AG08395 (cell line): ENCODE results near the gene TLR6.
"Not testable (repeated sequence)": the region's sequence is repeated elsewhere in the genome, so short reads cannot be mapped to it uniquely, and the experiment has no call there.

ENCODE experiments used
- DNase-seq: peaks from one replicate; pipeline ENCODE4 v3.0.0; 2012; ENCODE audit warnings: mixed read lengths, low spot score

TLR6 gene

GRCh38 chr4:38820329-38821061, 36.1 kb downstream of the TLR6 start:
- DNase-seq, result no peak

DNA sequence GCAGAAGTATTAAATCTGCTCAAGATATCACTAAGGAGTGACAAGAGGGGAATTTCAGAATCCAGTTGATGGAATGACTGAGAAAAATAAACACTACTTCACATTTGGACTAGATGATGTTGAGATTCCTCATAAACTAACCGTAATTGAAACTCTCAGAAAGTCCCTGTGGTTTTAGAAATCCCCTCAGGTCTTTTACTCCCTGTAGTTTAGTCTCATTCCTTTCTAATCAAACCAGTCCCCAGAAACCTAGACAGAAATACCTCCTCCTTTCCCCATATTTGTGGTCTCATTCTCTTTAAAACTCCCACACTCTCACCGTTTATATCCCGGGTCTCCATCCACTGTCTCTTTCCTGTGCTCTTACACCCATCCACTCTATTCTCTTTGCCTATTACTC, 37.0 kb downstream of the TLR6 start:
- no peak for DNase-seq

- DNase-seq, result no peak
Observed at GRCh38 chr4:38818441-38818976, 38.1 kb downstream of the TLR6 start.

GRCh38 chr4:38815885-38816782, 40.5 kb downstream of the TLR6 start:
- DNase-seq, result no peak

GRCh38 chr4:38814386-38814785, 42.2 kb downstream of the TLR6 start:
- DNase-seq, result no peak

DNA sequence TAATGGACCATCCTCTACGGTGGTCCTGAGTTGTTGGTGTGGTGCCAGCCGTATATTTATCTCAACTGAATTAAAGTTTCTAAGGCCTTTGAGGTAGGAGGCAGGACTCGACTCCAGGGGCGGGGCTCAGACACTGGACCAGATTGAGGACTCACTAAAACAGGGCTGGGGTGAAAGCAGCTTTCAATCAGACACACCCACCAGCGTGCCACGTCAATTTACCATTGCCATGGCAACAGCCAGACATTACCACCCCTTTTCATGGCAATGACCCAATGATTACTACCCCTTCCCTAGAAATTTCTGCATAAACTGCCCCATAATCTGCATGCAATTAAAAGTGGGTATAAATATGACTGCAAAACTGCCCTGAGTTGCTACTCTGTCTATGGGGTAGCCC, 45.3 kb downstream of the TLR6 start:
- no peak for DNase-seq

DNA sequence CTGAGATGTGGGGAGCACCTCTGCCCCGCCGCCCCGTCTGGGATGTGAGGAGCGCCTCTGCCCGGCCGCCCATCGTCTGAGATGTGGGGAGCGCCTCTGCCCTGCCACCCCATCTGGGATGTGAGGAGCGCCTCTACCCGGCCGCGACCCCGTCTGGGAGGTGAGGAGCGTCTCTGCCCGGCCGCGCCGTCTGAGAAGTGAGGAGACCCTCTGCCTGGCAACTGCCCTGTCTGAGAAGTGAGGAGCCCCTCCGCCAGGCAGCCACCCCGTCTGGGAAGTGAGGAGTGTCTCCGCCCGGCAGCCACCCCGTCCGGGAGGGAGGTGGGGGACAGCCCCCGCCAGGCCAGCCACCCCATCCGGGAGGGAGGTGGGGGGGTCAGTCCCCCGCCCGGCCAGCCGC, 49.2 kb downstream of the TLR6 start:
- DNase-seq, result not testable (repeated sequence)

DNA sequence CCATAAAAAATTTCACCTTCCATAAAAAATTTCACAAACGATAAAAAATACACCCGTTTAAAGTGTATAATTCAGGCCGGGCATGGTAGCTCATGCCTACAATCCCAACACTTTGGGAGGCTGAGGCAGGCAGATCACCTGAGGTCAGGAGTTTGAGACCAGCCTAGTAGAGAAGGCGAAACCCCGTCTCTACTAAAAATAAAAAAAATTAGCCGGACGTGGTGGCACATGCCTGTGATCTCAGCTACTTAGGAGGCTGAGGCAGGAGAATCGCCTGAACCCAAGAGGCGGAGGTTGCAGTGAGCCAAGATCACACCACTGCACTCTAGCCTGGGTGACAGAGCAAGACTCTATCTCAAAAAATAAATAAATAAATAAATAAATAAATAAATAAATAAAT, 50.4 kb downstream of the TLR6 start:
- DNase-seq, result not testable (repeated sequence)

DNA sequence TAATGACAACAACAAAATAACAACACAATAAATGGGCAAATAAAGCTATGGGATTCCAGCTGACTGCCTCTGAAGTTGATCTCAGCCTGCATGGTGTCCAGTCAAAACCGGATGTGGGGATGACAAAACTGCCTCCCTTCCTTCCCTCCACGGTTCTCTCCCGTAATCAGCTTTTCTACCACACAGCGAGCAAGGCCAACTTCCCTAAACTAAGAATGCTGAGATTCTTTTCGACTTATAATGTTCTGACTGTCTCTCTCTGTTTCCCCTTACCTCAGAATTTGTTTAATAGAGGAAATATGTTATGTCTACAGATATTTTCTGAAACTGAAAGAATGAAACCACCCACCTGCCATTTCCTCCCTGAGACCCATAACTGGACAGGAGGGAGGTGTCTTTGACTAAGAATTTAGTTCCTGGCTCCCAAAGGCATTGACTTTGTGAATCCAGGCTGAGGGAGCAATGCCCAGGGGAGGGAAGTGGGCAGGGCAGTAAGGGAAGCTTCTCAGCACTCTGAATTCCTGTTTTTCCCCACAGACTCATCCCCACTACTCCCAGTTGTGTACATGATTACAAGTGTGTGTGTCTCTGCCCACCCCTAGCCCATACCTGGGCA, 51.0 kb downstream of the TLR6 start:
- DNase-seq, result no peak

GRCh38 chr4:38804654-38805295, 51.8 kb downstream of the TLR6 start, which contains the start of gene TLR1:
Gene TLR1 (minus strand): TSS chr4:38804791. CDS start chr4:38798831, 5,960 bp downstream.
- DNase-seq, result peak; percentile 50

GRCh38 chr4:38803833-38804653, 52.6 kb downstream of the TLR6 start:
- DNase-seq, result no peak

DNA sequence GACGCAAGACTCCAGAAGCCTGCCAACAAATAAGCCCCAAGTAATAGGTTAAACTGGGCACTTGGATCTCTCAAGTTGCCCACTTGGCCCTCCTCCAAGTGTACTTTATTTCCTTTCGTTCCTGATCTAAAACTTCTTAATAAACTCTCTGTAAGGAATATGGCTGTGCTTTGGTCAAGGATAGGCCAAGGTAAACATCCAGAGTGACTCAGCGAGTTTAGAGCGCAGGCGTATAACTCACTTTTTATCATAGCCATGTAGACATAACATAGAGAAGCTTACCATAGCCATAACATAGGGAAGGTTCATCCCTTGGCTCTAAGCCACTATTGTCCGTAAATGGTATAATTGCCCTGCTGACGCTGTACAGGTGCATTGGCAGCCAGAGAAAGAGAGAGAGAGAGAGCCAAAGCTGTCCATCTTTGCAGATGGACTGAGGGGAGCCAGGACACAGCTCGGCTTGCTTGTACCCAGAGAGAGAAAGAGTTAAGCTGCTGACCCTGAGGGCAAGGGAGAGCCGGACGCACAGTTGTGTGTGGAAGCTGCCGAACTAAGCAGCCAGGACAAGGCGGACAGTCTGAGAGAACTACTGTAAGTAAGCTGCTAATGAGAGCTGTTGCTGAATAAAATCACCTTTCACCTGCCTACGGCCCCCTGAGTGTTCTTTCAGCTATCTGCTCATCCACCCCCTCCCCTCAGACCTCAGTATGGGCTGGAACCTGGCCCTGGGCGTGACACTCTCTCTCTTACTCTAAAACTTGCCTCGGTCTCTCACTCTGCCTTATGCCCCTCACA, 53.9 kb downstream of the TLR6 start:
- no peak for DNase-seq

DNA sequence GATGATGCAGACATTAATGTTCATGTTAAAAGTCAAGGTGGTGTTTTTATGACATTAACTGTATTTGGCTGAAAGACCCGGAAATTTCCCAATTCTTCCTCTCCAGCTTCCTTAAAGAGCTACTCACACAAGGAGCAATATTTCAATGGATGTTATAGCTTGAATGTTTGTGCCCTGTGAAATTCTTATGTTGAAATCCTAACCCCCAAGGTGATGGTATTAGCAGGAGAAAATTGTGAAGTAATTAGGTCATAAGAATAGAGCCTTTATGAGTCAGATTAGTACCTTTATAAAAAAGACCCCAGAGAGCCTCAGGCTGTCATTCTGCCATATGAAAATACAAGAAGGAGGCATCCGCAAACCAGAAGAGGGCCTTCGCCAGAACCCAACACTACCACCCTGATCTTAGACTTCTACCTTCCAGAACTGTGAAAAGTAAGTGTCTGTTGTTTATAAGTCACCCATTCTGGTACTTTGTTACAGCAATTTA, 55.6 kb downstream of the TLR6 start:
- DNase-seq, result no peak

GRCh38 chr4:38800366-38800765, 56.3 kb downstream of the TLR6 start:
- DNase-seq, result no peak

- no peak for DNase-seq
Observed at GRCh38 chr4:38795087-38795486, 61.5 kb downstream of the TLR6 start.

GRCh38 chr4:38794051-38794450, 62.6 kb downstream of the TLR6 start:
- no peak for DNase-seq

GRCh38 chr4:38791010-38791409, 65.6 kb downstream of the TLR6 start:
- DNase-seq, result no peak

- DNase-seq, result no peak
Observed at GRCh38 chr4:38788317-38788716, 68.3 kb downstream of the TLR6 start.

GRCh38 chr4:38787693-38788092, 68.9 kb downstream of the TLR6 start:
- DNase-seq, result no peak

DNA sequence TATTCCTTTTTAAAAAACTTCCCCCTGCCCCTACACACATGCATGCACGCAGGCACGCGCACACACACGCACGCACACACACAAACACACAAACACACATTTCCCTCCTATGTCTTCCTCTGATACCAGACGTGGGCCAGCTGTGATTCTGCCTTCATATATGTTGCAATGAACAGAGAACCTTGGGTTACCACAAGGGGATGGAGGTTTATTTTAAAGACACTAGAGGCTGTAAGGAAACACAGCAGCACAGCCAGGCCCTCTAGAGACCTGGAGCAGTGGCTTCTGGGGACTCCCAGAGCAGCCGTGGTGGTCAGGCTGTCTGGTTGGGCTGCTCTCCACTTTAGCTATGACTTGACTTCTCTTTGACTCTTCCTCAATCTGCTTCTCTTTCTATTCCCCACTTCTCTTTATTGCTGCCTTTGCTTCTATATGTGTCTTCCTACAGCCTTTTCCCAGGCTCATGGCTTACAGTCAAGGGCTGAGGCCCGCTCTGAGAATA, 70.7 kb downstream of the TLR6 start:
- DNase-seq, result no peak
